GM19240 (cell line): Measurements from ENCODE around the gene LOC101059915.
"Not testable (repeated sequence)": the region's sequence is repeated elsewhere in the genome, so short reads cannot be mapped to it uniquely, and the experiment has no call there.

ENCODE experiments used
- DNase-seq: peaks from one replicate; pipeline ENCODE4 v3.0.0; 2011; ENCODE audit warnings: low spot score; ENCODE audit not compliant: insufficient read length

Gene LOC101059915

GRCh38 chrX:71640002-71640401, 27.3 kb upstream of the LOC101059915 start:
- DNase-seq = no peak

- DNase-seq = not testable (repeated sequence)
Measured at GRCh38 chrX:71644406-71644805, 22.9 kb upstream of the LOC101059915 start.

GRCh38 chrX:71650333-71650969, 16.9 kb upstream of the LOC101059915 start:
- DNase-seq = no peak

GRCh38 chrX:71652405-71652804, 14.9 kb upstream of the LOC101059915 start:
- DNase-seq = no peak

GRCh38 chrX:71653344-71653743, 14.0 kb upstream of the LOC101059915 start:
- no peak for DNase-seq

- DNase-seq = no peak
Measured at GRCh38 chrX:71657267-71657666, 10.1 kb upstream of the LOC101059915 start.

- DNase-seq = no peak
Measured at GRCh38 chrX:71659342-71659741, 8.0 kb upstream of the LOC101059915 start.

GRCh38 chrX:71659959-71660358, 7.4 kb upstream of the LOC101059915 start:
- DNase-seq = no peak

- no peak for DNase-seq
Measured at GRCh38 chrX:71660562-71661416, 6.6 kb upstream of the LOC101059915 start.

GRCh38 chrX:71661919-71662318, 5.4 kb upstream of the LOC101059915 start:
- no peak for DNase-seq

- DNase-seq = not testable (repeated sequence)
Measured at GRCh38 chrX:71662654-71663053, 4.7 kb upstream of the LOC101059915 start.

- not testable (repeated sequence) for DNase-seq
Measured at GRCh38 chrX:71663238-71663637, 4.1 kb upstream of the LOC101059915 start.

DNA sequence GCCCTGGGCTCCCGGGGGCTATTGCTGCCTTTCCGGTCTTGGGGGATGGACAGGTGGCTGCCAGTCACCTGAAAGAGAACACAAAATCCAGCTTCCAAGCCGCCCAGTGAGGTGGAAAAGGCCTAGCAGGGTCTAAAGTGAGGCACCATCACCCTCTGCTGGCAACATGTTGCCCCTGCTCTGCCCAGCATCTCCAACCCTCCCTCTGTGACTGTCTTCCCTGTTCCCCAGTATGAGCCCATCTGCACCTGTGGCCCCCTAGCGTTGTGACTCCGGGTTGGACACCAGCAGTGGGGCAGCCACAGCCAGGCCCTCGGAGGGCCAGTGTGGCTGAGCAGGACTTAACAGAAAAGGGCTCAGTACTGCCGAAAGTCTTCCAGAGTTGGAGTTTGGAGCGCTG, 3.1 kb upstream of the LOC101059915 start:
- not testable (repeated sequence) for DNase-seq

GRCh38 chrX:71664889-71665491, 2.4 kb upstream of the LOC101059915 start:
- DNase-seq = no peak

- no peak for DNase-seq
Measured at GRCh38 chrX:71665747-71666146, 1.6 kb upstream of the LOC101059915 start.

DNA sequence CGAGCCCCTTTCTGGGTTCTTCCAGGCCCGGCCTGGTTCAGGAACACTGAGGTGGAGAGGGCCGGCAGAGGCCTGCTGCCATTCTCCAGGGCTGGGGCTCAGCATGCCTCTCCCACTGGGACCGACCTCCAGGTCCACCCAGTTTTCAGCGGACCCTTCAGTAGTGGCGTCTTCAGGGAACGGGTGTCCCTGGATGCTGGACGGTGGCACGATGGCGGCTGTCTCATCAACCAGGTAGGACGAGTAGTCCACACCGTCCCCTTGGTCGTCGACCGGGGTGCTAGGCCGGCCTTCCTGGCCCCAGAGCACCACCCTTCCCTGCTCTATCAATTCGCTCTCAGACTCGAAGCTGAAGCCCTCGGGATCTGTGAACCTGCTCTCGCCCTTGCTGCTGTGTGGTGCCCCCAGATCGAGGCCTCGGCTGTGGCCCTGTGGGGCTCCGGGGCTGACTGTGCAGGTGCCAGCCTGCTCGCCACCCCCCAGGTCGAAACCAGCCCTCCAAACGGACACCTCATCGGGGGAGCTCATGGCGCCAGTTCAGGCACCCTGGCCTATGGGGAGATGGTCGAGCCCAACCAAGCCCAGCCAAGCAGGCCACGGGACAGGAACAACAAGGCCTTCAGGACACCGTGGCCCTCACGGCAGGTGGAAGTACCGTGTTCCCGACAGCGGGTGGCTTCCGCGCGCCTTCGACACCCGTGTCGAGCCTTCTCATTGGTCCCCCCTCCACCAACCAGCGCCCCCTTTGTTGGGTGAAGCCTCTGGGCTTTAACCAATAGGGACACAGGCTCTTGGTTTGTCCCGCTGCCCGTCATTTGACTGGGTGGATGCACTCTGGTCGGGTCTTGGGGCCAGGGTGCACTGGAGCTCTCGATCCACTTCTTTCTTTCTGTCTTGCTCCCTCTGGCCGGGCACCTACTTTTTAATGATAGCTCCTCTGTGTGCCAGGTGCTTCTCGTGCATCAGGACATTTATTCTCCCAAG, 814 bp upstream of the LOC101059915 start:
- DNase-seq = no peak

GRCh38 chrX:71668248-71668595, 876 bp downstream of the LOC101059915 start:
- no peak for DNase-seq

DNA sequence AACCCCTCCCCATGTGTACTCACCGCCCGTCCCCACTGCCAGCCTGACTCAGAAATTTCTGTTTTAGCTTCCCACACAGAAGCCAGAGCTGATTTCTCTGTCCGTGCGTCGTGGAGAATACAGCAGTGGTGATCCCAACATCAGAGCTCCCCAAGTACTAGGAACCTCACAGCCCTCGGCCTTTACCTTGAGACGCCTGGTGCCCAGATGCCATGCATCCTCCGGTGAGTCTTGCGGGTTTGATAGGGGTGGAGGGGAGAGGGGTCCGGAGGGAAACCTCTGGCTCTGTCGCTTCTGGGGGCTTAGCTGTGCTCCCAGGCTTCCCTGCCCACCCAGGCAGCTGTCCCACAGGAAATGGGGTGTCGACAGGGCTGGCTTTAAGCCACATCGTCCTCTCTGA, 2.1 kb downstream of the LOC101059915 start:
- DNase-seq = no peak

GRCh38 chrX:71669947-71670346, 2.6 kb downstream of the LOC101059915 start:
- DNase-seq = not testable (repeated sequence)

GRCh38 chrX:71671043-71671780, 3.9 kb downstream of the LOC101059915 start:
- DNase-seq = no peak
